GM23338 (cell line): Measurements from ENCODE around the gene KRT79. TPM values are rescaled to one million over a fixed set of nuclear protein-coding genes. Genes with fewer than 3 reads are reported as not detected.

Experiments used
- ATAC-seq: fragments of 200-7000 bp; cut with Tn5 transposase; 3 replicates; pipeline ENCODE4 v1.9.1; 2020
- DNase-seq: peaks from one replicate; pipeline ENCODE4 v3.0.0-alpha.2; 2015; ENCODE audit warnings: low spot score
- H2AFZ ChIP-seq: fragments of 200-600 bp; sonication (generic); 2 replicates; pipeline ENCODE4 v1.8.0; 2016; ENCODE audit warnings: antibody characterized with exemption, mild to moderate bottlenecking, moderate library complexity
- H3F3A ChIP-seq: fragments of 200-600 bp; sonication (generic); replicated peaks from 2 replicates; pipeline ENCODE4 v1.8.0; 2017; ENCODE audit warnings: antibody characterized with exemption, mixed run types, low read depth
- H3K27ac ChIP-seq: fragments of 200-600 bp; sonication (generic); 2 replicates; pipeline ENCODE4 v1.6.1; 2016; ENCODE audit warnings: low read depth
- H3K27me3 ChIP-seq: fragments of 200-600 bp; sonication (generic); 2 replicates; pipeline ENCODE4 v1.8.0; 2016; ENCODE audit warnings: mild to moderate bottlenecking, mixed run types, moderate library complexity; ENCODE audit not compliant: insufficient read depth
- H3K36me3 ChIP-seq: fragments of 200-600 bp; sonication (generic); 2 replicates; pipeline ENCODE4 v1.8.0; 2016; ENCODE audit warnings: mild to moderate bottlenecking; ENCODE audit not compliant: insufficient read depth
- H3K4me1 ChIP-seq: fragments of 200-600 bp; sonication (generic); 2 replicates; pipeline ENCODE4 v1.8.0; 2016; ENCODE audit warnings: mild to moderate bottlenecking, moderate library complexity; ENCODE audit not compliant: insufficient read depth
- H3K4me2 ChIP-seq: fragments of 200-600 bp; sonication (generic); 2 replicates; pipeline ENCODE4 v1.7.1; 2017; ENCODE audit warnings: mixed run types
- H3K4me3 ChIP-seq: fragments of 200-600 bp; sonication (generic); 2 replicates; pipeline ENCODE4 v1.6.1; 2016; ENCODE audit warnings: mixed run types
- H3K79me2 ChIP-seq: fragments of 200-600 bp; sonication (generic); replicated peaks from 2 replicates; pipeline ENCODE4 v1.8.0; 2017; ENCODE audit warnings: mild to moderate bottlenecking; ENCODE audit not compliant: insufficient read depth
- H3K9me2 ChIP-seq: fragments of 200-600 bp; sonication (generic); 2 replicates; pipeline ENCODE4 v1.8.0; 2017; ENCODE audit not compliant: insufficient read depth
- H4K20me1 ChIP-seq: fragments of 200-600 bp; sonication (generic); replicated peaks from 2 replicates; pipeline ENCODE4 v1.8.0; 2017; ENCODE audit warnings: mild to moderate bottlenecking; ENCODE audit not compliant: insufficient read depth
- H3K27ac Mint-ChIP-seq: 2 replicates; pipeline ENCODE4 v1.8.0; 2020; ENCODE audit warnings: inconsistent platforms, mild to moderate bottlenecking, moderate library complexity, mixed read lengths
- H3K27me3 Mint-ChIP-seq: 3 replicates; pipeline ENCODE4 v1.8.0; 2022; ENCODE audit warnings: low read depth, mild to moderate bottlenecking, moderate library complexity, mixed read lengths, inconsistent platforms; ENCODE audit not compliant: insufficient read depth, poor library complexity
- H3K36me3 Mint-ChIP-seq: 3 replicates; pipeline ENCODE4 v1.8.0; 2021; ENCODE audit warnings: low read depth, mild to moderate bottlenecking, inconsistent platforms, moderate library complexity, mixed read lengths
- H3K4me1 Mint-ChIP-seq: 3 replicates; pipeline ENCODE4 v1.8.0; 2020; ENCODE audit warnings: mild to moderate bottlenecking, inconsistent platforms, mixed read lengths
- H3K4me3 Mint-ChIP-seq: 3 replicates; pipeline ENCODE4 v1.8.0; 2021; ENCODE audit warnings: moderate library complexity, mild to moderate bottlenecking, inconsistent platforms, mixed read lengths
- H3K9me3 Mint-ChIP-seq: 3 replicates; pipeline ENCODE4 v1.8.0; 2020; ENCODE audit warnings: moderate library complexity, mild to moderate bottlenecking, inconsistent platforms, mixed read lengths
- CREB1 ChIP-seq: fragments of 250-450 bp; sonication (Bioruptor Pico); IDR thresholded peaks from 2 replicates; pipeline ENCODE4 v1.5.0; 2020; ENCODE audit warnings: low read depth, mild to moderate bottlenecking, moderate library complexity
- EZH2 ChIP-seq: fragments of 200-600 bp; sonication (generic); IDR thresholded peaks from one replicate; pipeline ENCODE4 v1.8.0; 2017; ENCODE audit warnings: antibody characterized with exemption, mild to moderate bottlenecking, low read depth; ENCODE audit not compliant: unreplicated experiment
- EZH2phosphoT487 ChIP-seq: fragments of 200-600 bp; sonication (generic); IDR thresholded peaks from one replicate; pipeline ENCODE4 v1.8.1; 2018; ENCODE audit warnings: antibody characterized with exemption; ENCODE audit not compliant: unreplicated experiment
- JUNB ChIP-seq: IDR thresholded peaks from one replicate; pipeline ENCODE4 v1.6.1; 2016; ENCODE audit warnings: antibody characterized with exemption; ENCODE audit not compliant: unreplicated experiment
- NANOG ChIP-seq: IDR thresholded peaks from 2 replicates; pipeline ENCODE4 v1.6.1; 2016; ENCODE audit warnings: antibody characterized with exemption, borderline replicate concordance
- STAT1 ChIP-seq: IDR thresholded peaks from one replicate; pipeline ENCODE4 v1.6.1; 2016; ENCODE audit warnings: antibody characterized with exemption; ENCODE audit not compliant: unreplicated experiment
- ZNF114 ChIP-seq: fragments of 250-450 bp; sonication (Bioruptor Pico); IDR thresholded peaks from 2 replicates; pipeline ENCODE4 v1.5.0; 2020; ENCODE audit warnings: mild to moderate bottlenecking, moderate library complexity
- ZNF331 ChIP-seq: fragments of 250-450 bp; sonication (Bioruptor Pico); IDR thresholded peaks from 2 replicates; pipeline ENCODE4 v1.5.0; 2020; ENCODE audit warnings: low read depth, mild to moderate bottlenecking, moderate library complexity
- ZNF462 ChIP-seq: fragments of 250-450 bp; sonication (Bioruptor Pico); IDR thresholded peaks from 2 replicates; pipeline ENCODE4 v1.5.0; 2020; ENCODE audit warnings: mild to moderate bottlenecking, moderate library complexity
- polyA plus RNA-seq: library from polyadenylated mRNA; unstranded; fragments of >200 nt; fragmentation: Nextera tagmentation; extraction: Ambion mirVana; gene quantifications from 2 replicates; pipeline ENCODE4 v1.2.1, GENCODE V29; 2016
- total RNA-seq: library from RNA; depleted of rRNA; stranded (reverse); fragments of >200 nt; shearing (Covaris generic); gene quantifications from 2 replicates; pipeline ENCODE4 v1.2.3, GENCODE V29; 2014
- TF ChIP-seq, protein P1 (sequence below): IDR thresholded peaks from one replicate; pipeline ENCODE4 v1.6.1; 2018; ENCODE audit warnings: antibody characterized with exemption; ENCODE audit not compliant: unreplicated experiment
- TF ChIP-seq, protein P2 (sequence below), 2 experiments: fragments of 200-600 bp in 1 of 2; sonication (generic) in 1 of 2; conservative IDR thresholded peaks; 2 replicates each; pipeline versions ENCODE4 v1.5.1 to v1.6.1; 2016 to 2017; ENCODE audit warnings: antibody characterized with exemption in 2 of 2, low read depth in 2 of 2, mild to moderate bottlenecking in 2 of 2, moderate library complexity in 1 of 2

KRT79 gene
- total and polyA plus RNA-seq, 2 experiments from 2014 or later, result 0.21 TPM; not detected in 1

GRCh38 chr12:52813203-52813819 is 20.8 kb downstream of the KRT79 start:
- Histone ChIP-seq H3K27me3 (no peaks in the 10 kb centered on the region), H3K79me2 (no peaks in the 10 kb centered on the region), H4K20me1 (no peaks in the 10 kb centered on the region), H3F3A (no peaks in the 10 kb centered on the region), H3K4me3 (no peak overlapping the region), H3K36me3 (no peaks in the 10 kb centered on the region), H2AFZ (no peak overlapping the region), H3K27ac (no peak overlapping the region), H3K9me2 (peaks cover 6% of the 10 kb centered on the region; the same call in 1 of the 2 replicates), H3K4me2 (no peak overlapping the region), H3K4me1 (no peaks in the 10 kb centered on the region)
- Mint-ChIP-seq H3K9me3 (no peaks in the 10 kb centered on the region), H3K27ac (no peak overlapping the region), H3K4me3 (no peak overlapping the region), H3K4me1 (no peaks in the 10 kb centered on the region), H3K27me3 (peaks cover 2% of the 10 kb centered on the region), H3K36me3 (no peaks in the 10 kb centered on the region)
- ATAC-seq, result no peak
- TF ChIP-seq STAT1, result no peak
- TF ChIP-seq ZNF331 (CRISPR knock-in tag), result no peak
- TF ChIP-seq, protein P1, sequence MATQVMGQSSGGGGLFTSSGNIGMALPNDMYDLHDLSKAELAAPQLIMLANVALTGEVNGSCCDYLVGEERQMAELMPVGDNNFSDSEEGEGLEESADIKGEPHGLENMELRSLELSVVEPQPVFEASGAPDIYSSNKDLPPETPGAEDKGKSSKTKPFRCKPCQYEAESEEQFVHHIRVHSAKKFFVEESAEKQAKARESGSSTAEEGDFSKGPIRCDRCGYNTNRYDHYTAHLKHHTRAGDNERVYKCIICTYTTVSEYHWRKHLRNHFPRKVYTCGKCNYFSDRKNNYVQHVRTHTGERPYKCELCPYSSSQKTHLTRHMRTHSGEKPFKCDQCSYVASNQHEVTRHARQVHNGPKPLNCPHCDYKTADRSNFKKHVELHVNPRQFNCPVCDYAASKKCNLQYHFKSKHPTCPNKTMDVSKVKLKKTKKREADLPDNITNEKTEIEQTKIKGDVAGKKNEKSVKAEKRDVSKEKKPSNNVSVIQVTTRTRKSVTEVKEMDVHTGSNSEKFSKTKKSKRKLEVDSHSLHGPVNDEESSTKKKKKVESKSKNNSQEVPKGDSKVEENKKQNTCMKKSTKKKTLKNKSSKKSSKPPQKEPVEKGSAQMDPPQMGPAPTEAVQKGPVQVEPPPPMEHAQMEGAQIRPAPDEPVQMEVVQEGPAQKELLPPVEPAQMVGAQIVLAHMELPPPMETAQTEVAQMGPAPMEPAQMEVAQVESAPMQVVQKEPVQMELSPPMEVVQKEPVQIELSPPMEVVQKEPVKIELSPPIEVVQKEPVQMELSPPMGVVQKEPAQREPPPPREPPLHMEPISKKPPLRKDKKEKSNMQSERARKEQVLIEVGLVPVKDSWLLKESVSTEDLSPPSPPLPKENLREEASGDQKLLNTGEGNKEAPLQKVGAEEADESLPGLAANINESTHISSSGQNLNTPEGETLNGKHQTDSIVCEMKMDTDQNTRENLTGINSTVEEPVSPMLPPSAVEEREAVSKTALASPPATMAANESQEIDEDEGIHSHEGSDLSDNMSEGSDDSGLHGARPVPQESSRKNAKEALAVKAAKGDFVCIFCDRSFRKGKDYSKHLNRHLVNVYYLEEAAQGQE, result no peak
- TF ChIP-seq ZNF114 (CRISPR knock-in tag), result no peak
- no peak for TF ChIP-seq CREB1 (CRISPR knock-in tag)
- no peak for TF ChIP-seq EZH2
- TF ChIP-seq, protein P2, sequence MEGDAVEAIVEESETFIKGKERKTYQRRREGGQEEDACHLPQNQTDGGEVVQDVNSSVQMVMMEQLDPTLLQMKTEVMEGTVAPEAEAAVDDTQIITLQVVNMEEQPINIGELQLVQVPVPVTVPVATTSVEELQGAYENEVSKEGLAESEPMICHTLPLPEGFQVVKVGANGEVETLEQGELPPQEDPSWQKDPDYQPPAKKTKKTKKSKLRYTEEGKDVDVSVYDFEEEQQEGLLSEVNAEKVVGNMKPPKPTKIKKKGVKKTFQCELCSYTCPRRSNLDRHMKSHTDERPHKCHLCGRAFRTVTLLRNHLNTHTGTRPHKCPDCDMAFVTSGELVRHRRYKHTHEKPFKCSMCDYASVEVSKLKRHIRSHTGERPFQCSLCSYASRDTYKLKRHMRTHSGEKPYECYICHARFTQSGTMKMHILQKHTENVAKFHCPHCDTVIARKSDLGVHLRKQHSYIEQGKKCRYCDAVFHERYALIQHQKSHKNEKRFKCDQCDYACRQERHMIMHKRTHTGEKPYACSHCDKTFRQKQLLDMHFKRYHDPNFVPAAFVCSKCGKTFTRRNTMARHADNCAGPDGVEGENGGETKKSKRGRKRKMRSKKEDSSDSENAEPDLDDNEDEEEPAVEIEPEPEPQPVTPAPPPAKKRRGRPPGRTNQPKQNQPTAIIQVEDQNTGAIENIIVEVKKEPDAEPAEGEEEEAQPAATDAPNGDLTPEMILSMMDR (conservative IDR thresholded peaks at IDR 0.05; ENCODE audit: low read depth in 2 of 2), result no peak
- TF ChIP-seq EZH2phosphoT487, result no peak
- TF ChIP-seq JUNB, result no peak
- TF ChIP-seq ZNF462 (CRISPR knock-in tag), result no peak
- no peak for TF ChIP-seq NANOG
- no peak for DNase-seq
